ENCODE results near the gene VPREB3.

Gene VPREB3

GRCh38 chr22:23708270-23708669 is 46.0 kb downstream of the VPREB3 start:
- DNase-seq = no peak
- no peak overlapping the region for H3K4me3 ChIP-seq (ENCODE audit: low read depth, low read length)
- no peaks in the 10 kb centered on the region for H3K9me3 ChIP-seq (ENCODE audit: severe bottlenecking)
- H3K27me3 ChIP-seq (ENCODE audit: insufficient read depth, low read depth, severe bottlenecking) = no peaks in the 10 kb centered on the region
- H3K36me3 ChIP-seq = peaks cover 81% of the 10 kb centered on the region
- TF ChIP-seq, protein P1, sequence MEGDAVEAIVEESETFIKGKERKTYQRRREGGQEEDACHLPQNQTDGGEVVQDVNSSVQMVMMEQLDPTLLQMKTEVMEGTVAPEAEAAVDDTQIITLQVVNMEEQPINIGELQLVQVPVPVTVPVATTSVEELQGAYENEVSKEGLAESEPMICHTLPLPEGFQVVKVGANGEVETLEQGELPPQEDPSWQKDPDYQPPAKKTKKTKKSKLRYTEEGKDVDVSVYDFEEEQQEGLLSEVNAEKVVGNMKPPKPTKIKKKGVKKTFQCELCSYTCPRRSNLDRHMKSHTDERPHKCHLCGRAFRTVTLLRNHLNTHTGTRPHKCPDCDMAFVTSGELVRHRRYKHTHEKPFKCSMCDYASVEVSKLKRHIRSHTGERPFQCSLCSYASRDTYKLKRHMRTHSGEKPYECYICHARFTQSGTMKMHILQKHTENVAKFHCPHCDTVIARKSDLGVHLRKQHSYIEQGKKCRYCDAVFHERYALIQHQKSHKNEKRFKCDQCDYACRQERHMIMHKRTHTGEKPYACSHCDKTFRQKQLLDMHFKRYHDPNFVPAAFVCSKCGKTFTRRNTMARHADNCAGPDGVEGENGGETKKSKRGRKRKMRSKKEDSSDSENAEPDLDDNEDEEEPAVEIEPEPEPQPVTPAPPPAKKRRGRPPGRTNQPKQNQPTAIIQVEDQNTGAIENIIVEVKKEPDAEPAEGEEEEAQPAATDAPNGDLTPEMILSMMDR (IDR thresholded peaks at IDR 0.05; ENCODE audit: low read depth, low read length) = no peak
- H3K27ac ChIP-seq = no peak overlapping the region

DNA sequence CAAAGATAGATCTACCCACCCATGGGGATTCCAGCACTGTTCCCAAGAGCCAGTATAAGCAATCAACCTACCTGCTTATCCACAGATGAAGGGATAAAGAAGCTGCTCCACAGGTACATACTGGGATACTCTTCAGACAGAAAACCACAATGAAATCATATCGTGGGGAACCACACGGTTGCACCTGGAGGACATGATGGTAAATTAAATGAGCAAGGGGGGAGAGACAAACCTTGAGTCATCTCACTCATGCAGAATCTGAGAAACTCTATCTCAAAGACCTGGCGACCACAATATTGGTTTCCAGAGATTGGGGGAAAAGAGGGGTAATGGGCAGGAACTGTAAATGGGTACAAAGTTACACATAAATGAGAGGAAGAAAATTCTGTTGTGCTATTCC is 48.9 kb downstream of the VPREB3 start:
- no peaks in the 10 kb centered on the region for H3K9me3 ChIP-seq (ENCODE audit: severe bottlenecking)
- TF ChIP-seq, protein P1 (IDR thresholded peaks at IDR 0.05; ENCODE audit: low read depth, low read length) = no peak
- no peak overlapping the region for H3K4me3 ChIP-seq (ENCODE audit: low read depth, low read length)
- no peaks in the 10 kb centered on the region for H3K27me3 ChIP-seq (ENCODE audit: insufficient read depth, low read depth, severe bottlenecking)
- H3K36me3 ChIP-seq = peaks cover 84% of the 10 kb centered on the region
- no peak for DNase-seq
- H3K27ac ChIP-seq = no peak overlapping the region

DNA sequence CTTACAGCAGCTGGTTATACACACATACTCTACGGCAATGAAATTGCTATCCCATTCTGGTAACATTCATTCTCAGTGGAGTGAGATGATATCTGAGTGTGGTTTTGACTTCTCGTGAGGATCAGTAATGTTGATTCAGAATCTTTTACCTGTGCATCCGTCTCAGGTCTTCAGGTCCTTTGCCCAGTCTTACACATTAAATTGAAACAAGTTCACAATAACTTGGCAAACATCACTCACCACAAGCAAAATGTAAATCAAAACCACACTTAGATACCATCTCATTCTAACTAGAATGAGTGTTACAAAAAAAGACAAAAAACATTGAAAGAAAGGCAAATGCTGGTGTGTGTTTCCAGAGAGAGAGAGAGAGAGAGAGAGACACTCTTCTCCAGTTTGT is 49.4 kb downstream of the VPREB3 start:
- Histone ChIP-seq H3K4me3 (ENCODE audit: low read depth, low read length) (no peak overlapping the region), H3K27me3 (ENCODE audit: insufficient read depth, low read depth, severe bottlenecking) (no peaks in the 10 kb centered on the region), H3K9me3 (ENCODE audit: severe bottlenecking) (no peaks in the 10 kb centered on the region), H3K27ac (no peak overlapping the region), H3K36me3 (peaks cover 85% of the 10 kb centered on the region)
- TF ChIP-seq, protein P1 (IDR thresholded peaks at IDR 0.05; ENCODE audit: low read depth, low read length) = no peak
- no peak for DNase-seq

DNA sequence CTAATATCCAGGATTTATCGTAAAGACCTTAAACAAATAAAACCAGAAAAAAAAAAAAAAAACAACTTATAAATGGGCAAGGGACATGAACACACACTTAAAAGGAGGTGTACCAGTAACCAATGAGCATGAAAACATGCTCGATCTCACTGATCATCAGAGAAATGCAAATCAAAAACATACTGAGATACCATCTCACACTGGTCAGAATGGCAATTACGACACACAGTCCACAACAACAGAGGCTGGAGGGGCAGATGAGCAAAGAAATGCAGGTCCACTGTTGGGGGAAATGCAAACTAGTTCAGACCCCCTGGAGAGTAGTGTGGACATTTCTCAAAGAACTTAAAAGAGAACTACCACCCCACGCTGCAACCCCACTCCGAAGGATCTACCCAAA is 50.2 kb downstream of the VPREB3 start:
- no peak for DNase-seq
- TF ChIP-seq, protein P1 (IDR thresholded peaks at IDR 0.05; ENCODE audit: low read depth, low read length) = no peak
- H3K36me3 ChIP-seq = peaks cover 85% of the 10 kb centered on the region

More for the DNA sequence above, 50.2 kb downstream of the VPREB3 start:
- H3K4me3 ChIP-seq (ENCODE audit: low read depth, low read length) = no peak overlapping the region
- no peaks in the 10 kb centered on the region for H3K9me3 ChIP-seq (ENCODE audit: severe bottlenecking)
- H3K27ac ChIP-seq = no peak overlapping the region
- no peaks in the 10 kb centered on the region for H3K27me3 ChIP-seq (ENCODE audit: insufficient read depth, low read depth, severe bottlenecking)
